CD4-positive, alpha-beta T cell treated with Interleukin-12 subunit alpha and Interleukin-12 subunit beta, for 1 hour (primary cell): ENCODE data around the gene ZNF592.

ENCODE experiments used
- DNase-seq: peaks from one replicate; pipeline ENCODE4 v3.0.0-alpha.2; 2020

ZNF592 gene

DNA sequence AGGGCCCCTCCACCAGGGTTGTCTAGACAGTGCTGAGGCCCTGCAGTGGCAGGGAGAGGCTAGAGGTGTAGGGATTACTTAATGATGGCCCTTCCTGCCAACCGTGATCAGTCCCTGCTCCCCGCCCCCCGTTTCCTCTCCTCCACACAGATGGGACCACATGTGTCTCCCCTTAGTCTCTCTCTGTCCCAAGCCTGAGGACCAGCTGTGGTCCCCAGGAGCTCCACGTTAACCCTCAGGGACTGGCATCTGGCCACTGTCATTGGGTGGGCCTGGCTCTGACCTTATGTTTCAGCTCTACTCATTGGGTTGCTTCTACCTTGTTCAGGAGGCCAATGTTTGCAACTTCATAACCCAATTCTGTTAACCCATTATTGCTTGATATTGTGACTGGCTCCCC is 62.8 kb downstream of the ZNF592 start:
- no peak for DNase-seq

DNA sequence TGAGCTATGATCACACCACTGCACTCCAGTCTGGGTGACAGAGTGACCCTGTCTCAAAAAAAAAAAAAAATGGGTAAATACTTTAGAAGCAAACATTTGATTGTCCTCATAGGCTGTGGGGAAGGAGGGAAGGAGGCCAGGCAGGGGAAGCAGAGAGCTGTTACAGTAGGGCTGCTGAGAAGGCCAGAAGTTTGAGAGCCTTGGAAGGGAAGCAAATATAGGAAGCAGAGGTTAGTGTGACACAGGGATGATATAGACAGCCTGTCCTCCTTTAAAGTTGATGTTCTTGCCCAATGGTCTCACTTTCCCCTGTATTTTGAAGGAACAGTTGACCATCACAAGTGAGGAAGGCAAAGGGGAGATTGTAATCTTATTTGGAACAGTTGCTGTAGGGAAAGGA is 63.4 kb downstream of the ZNF592 start:
- DNase-seq: no peak

DNA sequence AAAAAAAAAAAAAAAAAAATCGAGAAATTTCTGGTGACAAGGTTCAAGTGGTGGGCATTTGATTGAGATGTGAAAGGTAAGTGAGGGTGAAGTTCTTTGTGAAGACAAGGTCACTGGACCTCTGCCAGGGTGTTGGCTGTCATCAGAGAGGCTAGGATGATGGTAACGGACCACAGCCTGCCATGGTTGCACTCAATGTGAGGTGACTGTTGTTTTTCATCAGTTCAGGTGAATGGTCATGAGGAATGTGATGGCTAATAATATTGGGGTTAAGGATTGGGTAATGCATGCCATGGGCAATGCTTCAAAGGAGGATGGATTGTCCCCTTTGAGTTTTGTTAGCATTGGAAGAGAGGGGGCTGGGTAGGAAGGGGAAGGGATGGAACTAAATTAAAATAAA is 64.5 kb downstream of the ZNF592 start:
- no peak for DNase-seq

DNA sequence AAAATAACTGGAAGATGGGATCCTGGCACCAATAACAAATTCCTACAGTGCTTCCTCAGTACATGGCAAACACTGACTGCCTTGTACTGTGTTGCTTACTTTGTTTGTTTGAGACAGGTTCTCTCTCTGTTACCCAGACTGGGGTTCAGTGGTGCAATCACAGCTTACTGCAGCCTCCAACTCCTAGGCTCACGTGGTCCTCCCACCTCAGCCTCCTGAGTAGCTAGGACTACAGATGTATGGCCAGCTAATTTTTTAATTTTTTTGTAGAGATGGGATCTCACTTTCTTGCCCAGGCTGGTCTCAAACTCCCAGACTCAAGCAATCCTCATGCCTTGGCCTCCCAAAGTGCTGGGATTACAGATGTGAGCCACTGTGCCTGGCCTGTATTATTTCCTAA is 65.0 kb downstream of the ZNF592 start:
- no peak for DNase-seq

DNA sequence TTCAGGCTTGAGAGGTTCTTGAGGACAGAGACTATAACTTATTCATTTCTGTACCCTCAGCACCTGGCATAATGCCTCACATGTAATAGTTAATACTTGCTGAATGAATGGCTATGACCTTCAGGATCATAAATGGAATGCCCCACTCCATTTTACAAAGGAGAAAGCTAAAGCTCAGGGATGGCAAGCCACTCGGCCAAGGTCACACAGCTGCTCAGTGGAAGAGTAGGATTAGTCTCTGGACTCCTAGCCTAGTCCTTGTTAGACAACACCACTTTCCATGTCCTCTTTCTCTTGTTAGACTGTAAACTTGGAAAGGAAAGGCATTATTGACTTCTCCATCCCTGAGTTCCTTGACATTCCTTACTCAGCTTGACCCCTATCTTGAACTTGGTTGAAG is 65.5 kb downstream of the ZNF592 start:
- DNase-seq: no peak

DNA sequence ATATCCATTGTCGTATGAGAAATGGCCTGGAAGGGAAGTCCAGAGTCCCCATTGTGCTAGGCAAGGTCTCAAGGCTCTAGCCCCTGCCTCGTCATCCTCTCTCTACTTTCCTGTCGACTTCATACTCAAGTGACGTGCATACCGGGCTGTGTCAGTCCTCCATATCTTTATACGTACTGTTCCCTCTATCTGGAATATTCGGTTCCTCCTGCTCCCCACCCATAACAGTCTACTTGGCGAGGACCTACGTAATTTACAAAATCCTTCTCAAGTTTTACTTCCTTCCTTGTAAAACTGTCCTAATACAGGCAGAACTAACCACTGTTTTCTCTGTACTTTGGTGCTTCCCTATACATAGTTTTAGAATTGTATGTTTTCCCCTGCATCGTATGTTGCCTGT is 66.5 kb downstream of the ZNF592 start:
- DNase-seq: no peak

DNA sequence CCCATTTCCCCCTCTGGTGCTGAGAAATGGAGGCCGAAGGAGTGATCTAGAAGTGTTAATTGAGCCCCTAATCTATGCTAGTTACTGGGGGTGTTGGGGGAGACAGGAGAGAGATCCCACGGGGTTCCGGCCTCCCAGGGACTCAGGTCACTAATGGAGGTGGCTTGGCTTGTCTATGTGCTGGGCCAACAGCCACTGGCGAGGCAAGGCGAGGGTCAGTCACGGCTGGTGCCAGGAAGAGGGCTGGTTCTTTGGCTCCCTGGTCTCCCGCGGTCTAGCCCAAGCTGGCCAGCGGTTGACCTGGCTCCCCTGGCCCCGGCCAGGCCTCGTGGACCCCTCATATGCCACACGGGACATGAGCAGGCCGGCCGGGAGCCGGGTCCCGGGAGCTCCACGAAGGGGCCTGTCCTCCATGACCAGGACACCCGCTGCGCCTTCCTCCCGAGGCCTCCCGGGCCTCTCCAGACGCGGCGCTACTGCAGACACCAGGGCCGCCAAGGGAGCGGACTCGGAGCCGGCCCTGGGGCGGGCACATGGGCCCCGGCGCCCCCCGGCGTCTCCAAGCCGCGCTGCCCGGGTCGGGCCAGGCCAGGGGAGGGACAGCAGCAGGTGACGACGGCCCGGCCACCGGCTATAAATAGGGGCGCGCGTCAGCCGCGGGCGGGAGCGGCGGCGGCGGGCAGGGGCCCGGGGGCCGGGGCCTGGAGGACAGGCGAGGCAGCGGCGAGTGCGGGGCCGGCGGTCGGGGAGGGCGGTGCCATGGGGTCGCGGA is 68.5 kb downstream of the ZNF592 start, which contains the start of gene ALPK3:
TSS of gene ALPK3 (plus strand) at position 663 of the 772 bp plus-strand sequence. CDS start at position 760, 97 bp downstream.
- no peak for DNase-seq

DNA sequence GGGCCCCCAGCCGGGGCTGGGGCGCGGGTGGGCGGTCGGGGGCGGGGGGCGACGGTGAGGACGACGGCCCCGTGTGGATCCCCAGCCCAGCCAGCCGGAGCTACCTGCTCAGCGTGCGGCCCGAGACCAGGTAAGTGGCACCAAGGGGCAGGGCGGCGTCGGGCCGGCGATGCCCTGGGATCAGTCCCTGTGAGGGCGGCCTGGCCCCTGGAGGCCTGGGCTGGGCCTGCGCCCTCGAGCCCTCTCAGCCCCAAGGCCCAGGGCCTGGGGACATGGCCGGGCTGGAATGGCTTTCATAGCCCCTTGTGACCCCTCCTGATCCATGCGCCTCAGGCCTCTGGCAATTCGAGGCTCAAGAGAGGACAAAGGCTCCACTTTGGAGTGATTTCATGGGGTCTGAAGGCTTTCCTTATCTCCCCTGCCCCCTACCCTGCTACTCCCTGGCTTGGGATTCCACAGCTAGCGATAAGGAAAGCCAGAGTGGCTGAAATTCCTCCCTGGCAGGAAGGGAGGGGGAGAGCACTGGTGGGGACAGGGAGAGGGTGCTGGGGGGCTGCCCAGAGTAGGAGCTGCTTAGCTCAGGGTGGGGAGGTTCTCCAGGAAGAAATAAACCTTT is 69.2 kb downstream of the ZNF592 start:
- DNase-seq: no peak

DNA sequence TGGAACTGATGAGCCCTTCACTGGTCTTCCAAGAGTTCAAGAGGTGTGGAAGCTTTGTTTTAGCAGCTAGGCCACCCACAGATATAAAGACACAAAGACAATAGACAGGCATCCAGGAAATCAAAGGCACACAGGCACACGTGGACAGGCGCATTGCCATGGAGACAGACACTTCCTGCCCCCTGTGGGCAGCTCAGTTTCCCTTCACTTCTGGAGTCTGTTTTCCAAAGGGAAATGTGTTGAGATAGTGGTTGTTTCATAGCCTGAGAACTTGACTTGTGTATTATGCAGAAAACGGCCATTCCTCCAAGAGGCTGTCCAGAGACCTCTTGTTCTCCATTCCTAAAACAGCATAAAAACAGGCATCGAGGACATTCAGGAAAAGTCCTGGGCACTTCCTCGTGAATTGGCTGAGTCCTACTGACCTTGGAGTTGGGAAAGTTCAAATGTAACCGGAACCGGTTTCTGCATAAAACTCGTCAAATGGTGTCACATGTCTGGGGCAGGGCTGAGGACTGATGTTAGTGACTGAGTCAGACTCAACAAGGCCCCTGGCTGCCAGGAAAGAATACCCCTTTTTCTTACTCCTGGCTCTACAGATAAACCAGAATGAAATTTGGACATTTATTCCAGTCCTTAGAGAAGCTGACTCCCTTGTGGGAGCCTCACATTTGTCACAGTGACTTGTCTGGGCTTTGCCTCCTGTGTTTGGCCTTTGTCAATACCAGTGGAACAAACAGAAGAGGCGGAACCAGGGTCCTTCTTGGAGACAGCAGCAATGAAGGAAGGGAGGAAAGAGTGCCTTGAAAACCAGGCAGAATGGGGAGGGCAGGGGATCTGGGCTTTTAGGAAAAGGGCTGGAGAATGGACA is 70.1 kb downstream of the ZNF592 start:
- no peak for DNase-seq

DNA sequence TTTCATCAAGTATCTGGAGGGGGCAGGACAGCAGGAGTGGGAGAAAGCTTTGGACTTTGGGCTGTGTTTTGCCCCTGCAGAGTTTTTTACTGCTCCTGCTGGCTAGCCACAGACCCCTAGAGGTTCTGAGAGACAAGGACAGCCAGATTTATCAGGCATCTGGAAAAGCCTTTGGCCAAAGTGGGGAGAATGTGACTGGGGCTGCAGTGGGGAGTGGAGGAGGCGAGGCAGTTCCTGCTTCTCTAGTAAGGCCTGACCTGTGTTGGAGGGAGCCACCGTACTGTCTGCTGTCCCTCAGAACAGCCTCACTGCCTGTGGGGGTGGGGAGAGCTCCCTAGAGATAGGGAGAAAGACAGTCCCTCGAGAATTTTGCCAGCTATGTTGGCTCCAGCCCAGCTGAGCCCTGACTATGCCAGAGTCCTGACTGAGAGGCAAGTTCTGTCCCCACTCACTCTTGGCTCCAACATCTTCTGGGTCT is 70.9 kb downstream of the ZNF592 start:
- no peak for DNase-seq

DNA sequence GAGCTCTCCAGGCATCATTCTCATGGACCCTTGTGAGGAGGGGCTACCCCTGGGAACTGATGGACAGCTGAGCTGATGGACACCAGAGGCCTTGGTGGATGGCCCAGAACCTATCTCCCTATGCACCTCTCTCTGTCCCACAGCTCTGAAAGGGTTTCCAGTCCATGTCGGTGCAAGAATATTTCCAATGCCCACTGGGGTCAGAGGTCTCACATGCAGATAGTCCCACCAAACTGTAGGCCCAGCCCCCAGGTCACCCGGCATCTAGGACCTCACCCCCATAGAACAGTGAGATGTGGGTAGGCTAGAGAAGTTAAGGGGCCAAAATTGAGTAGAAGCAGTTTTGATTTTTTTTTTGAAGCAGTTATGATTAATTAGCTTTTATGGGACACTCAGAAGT is 71.4 kb downstream of the ZNF592 start:
- DNase-seq: no peak

DNA sequence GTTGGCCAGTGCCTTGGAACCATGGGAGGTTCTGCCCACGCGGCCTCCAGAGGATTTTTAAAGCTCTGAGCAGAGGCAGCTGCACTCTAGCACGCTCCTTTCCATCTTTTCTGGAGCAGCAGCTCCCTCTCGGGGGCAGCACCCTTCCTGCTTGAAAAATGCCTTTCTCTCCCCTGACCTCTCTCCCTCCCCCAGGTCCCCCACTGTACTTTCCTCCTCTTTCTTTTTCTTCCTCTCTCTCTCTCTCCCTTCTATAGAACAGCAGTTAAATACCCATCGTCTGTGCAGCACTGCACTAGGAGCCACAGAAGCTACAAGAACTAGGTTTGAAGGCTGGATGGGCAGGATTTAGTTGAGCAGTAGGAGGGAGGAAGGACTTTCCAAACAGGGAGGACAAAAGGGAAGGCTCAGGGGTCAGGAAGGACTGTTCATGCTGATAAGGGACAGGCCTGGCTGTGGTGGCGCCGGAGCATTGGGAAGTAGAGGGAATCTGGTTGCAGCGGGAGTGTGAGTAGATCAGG is 73.2 kb downstream of the ZNF592 start:
- no peak for DNase-seq

DNA sequence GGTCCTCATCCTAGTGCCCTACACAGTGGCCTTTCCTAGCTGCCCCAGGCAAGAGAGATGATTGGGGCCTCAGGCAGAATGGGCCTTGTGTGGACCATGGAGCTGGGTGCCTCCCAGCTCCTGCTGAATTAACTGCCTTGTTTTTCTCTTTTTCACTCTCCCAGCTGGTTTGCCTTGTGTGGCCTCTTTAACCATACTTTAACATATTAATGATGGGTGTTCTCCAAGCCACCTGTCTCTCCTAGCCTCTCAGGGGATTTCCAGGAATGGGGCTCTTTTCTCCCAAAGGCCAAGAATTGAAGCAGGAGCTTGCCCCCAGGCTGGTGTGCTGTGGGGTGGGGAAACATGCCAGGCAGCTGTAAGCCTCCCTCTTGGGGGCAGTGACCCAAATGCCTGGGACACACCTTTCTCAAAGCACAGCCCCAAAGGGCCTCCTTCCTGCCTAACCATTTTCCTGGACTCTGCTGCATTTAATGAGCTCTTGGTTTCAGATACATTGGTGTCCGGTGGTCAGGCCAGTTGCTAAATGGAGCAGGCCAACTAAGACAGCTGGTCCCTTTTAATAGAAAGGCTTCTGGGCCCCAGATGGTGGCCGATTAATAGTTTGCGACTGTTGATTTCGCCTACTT is 74.4 kb downstream of the ZNF592 start:
- no peak for DNase-seq

DNA sequence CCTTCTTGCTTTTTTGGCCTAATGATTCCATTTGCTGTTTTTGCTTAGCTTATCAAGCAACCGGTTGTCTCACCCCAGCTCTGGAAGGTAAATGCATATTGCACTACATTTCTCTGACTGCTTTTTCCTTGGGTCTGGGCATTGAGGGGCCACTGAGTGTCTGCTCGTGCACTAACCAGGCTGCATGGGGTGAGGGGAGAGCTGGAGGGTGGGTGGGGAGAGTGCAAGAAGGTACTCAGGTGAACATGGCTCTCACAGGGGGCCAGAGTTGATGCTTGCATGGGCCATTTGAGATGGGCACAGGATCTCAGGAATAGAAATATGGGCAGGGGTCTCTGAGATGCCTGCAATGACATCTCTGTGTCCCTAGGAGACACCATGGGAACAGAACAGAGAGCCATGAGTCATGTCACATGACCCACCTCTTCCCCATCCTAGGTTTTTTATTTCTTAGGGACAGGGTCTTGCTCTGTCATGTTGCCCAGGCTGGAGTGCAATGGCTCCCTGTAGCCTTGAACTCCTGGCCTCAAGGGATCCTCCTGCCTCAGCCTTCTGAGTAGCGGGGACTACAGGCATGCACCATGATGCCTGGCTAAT is 75.0 kb downstream of the ZNF592 start:
- DNase-seq: no peak

DNA sequence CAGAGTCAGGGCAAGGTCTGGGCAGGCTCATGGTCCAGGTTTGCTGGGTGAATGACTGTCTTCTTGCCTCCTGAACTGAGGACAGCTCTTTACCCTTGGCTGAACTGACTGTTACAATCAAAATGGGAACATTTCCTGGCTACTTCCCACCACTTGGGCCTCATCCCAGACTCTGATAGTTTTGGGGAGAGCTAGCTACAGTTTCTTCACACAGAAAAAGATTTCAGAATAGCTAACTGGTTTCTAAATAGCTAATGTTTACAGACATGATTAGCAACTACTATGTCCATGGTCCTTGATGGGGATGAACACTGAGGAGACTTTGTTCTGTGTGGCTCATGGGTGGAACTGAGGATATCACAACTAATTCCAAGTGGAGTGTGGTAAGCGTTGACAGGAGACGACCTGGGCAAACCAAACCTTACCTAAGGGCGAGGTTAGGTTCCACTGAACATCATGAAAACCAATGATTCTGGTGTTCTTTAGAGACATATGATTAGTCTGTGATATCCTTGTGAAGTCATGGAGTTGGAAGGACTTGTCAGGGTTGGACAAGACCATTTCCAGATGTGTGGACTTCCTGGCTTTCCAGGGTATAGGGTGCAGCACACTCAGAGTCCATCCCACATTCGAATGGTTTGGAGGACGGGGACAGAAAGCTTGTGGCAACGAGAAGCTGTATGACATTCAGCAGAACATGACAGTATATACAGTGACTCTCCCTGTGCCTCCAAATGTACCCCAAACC is 76.0 kb downstream of the ZNF592 start:
- DNase-seq: no peak

DNA sequence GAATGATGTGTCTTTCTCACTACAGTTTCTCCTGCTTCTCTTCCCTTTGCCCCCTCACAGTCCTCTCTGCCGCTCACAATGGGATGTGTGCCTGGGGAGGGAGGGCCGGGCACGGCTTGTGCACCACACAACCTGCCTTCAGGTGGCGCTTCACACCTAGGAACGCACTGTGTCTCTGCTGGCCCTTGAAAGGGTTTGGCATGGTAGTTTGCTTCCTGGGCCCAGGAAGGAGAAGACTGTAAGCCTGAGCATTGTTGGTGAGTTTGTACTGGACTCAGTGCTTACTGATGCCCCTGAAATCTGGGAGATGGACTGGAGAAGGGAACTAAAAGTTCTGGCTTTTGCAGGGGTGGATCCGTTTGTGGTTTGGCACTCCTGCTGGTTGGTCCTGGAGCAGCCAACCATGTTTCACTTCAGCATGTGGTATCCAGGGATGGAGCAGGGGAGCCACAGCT is 78.0 kb downstream of the ZNF592 start:
- no peak for DNase-seq

DNA sequence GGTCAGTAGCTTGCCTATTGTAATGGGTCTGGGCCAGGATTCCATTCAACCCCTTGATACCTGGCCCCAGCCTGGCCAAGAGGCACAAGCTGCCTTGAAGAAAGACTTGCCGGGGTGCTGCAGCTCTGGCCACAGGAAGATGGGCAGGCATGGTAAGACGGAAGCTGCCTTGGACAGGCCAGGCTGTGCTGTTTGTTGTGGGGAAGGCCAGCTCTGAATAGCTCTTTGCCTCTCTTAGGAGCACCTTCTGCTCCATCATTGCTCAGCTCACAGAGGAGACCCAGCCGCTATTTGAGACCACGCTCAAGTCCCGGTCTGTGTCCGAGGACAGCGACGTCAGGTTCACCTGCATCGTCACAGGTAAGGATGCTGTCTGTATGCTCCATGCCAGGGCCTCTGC is 78.9 kb downstream of the ZNF592 start:
- no peak for DNase-seq

DNA sequence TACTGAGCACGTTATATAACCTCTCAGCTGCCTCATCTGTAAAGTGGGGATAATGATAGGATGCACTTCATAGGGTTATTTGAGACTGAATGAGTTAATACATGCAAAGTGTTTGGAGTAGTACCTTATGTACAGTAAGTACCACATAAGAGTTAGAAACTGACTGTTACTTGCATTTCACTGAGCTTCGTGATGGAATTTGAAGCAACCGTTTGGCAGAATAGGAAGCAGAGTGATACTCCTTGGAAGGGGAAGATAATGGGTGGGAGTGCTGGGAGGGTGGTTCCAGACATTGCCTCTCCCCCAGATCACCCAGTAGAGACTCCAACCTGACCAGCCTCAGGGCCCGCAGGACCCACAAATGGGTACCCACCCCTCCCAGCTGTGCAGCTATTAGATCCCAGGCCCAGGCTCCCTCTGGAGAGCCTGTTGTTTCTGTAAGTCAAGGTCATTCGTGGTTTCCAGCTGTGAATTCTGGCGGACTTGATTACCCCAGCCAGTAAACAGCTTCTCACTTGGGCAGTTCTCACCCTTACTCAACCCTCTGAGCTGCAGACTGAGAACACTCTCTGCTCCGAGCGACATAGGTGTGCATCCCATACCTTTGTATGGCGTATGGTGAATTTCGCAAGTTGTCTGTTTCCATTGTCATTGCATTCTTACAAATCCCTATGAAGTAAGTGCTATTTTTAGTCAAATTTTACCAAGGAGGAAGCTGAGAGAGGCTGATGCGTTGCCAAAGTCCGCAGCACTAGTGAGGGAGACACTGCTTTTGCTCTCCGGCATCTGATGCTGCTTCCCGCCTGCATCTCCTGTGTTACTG is 79.9 kb downstream of the ZNF592 start:
- DNase-seq: no peak

DNA sequence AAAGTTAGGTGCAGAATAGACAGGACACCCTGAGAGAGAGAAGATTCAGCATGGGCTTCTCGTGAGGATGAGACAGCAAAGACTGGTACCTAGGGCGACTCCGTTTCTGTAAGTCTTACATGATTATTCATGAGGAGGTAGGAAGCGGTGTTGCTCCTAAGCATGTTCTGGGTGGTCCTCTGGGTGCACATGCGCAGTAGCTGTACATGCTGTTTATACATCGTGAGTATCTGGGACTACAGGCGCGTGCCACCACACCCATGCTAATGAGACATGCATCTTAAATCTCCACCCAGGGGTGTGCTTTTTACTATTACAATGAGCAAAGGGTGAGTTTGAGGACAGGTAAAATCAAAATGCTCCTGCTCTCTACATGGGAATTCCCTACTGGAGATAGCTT is 81.0 kb downstream of the ZNF592 start:
- DNase-seq: no peak

DNA sequence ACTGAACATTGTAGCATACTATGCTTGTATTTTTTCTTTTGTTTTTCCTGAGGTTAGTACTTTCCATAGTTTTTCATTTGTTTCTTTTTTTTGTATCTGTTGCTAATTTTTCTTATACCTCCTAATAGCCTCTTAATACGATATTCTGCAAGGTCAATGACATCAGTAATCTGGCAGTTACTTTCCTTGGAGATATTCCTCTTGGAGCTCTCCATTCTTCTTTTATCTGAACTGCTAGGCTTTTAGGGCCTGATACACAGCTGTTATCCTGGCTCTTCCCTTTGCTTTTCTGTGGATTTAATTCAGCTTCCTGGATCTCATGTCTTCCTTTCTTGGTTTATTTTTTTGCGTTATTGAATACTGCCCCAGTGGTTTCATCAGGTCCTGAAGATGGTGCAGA is 81.6 kb downstream of the ZNF592 start:
- no peak for DNase-seq

DNA sequence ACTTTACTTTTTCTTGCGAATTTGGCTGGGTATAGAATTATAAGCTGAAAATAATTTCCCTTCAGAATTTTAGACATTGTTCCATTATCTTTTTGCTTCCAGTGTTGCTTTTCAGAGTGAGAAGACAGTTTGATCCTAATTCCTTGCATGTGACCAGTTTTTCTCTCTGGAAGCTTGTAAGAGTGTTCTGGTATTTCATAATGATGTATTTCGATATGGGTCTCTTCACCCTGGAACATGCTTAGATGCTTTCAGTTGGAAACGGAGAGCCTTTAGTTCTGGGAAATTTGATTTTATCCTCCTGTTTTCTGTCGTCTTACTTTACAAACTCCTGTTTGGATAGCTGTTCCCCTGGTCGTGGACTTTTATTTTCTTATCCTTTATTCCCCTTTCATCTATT is 82.6 kb downstream of the ZNF592 start:
- no peak for DNase-seq
